ENCODE measurements around the gene RNU6-9. TPM values are rescaled to one million over a fixed set of nuclear protein-coding genes. Genes with fewer than 3 reads are reported as not detected.

RNU6-9 gene
- total and polyA plus RNA-seq, 2 of the 13 experiments (the other 11 are each of a cell fraction or from before 2014, with no cell fraction given) = under 0.01 TPM; not detected in 1

DNA sequence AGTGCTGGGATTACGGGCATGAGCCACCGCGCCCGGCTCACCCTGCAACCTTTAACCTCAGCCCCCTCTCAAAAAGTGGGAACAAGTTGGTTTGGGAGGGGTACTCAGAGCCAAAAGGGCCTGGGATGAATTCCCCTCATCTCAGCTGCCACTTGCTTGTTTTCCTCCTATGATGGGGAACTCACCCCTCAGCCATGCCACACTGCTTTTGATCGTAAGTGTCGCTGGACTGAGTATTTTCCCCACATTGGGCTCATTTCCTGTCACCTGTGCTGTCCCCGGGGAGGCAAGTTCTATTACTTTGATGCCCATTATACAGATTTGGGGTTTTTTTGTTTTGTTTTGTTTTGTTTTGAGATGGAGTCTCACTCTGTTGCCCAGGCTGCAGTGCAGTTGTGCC lies 13.2 kb downstream of the RNU6-9 start:
- Histone ChIP-seq H3K27me3 (ENCODE audit: control insufficient read depth in 1 of 2, insufficient read depth in 2 of 2, low read length in 2 of 2) (no peaks in the 10 kb centered on the region), H3K79me2 (ENCODE audit: insufficient read depth, low read length) (peaks cover 13% of the 10 kb centered on the region), H3K36me3 (replicated peaks in 1 of 2; ENCODE audit: control insufficient read depth in 1 of 2, insufficient read depth in 2 of 2, low read length in 2 of 2) (0 out of 5 replicates have a peak, but pooled peaks cover 0 to 4% of the 10 kb centered on the region in 2 experiments), H3K4me1 (ENCODE audit: insufficient read depth, low read length) (peaks cover 19% of the 10 kb centered on the region), H3K27ac (ENCODE audit: extremely low read length, insufficient read depth, low read length) (no peak overlapping the region), H4K20me1 (ENCODE audit: insufficient read depth, low read length) (no peaks in the 10 kb centered on the region; the same call in 1 of the 2 replicates), H2AFZ (ENCODE audit: low read length) (no peak overlapping the region), H3K4me3 (replicated peaks in 1 of 3; ENCODE audit: insufficient read depth in 1 of 3, low read depth in 2 of 3, low read length in 3 of 3) (no peak overlapping the region), H3K9ac (ENCODE audit: insufficient read depth, low read depth, low read length) (no peak overlapping the region), H3K9me3 (ENCODE audit: low read length) (no peaks in the 10 kb centered on the region), H3K4me2 (ENCODE audit: low read depth, low read length) (no peak overlapping the region)
- CTCF ChIA-PET (ENCODE audit: low intra/inter-chr PET ratio, low total read pairs) = no interaction called here
- DNase-seq (ENCODE audit: low spot score) = no peak
- POLR2A ChIA-PET = no interaction called here
- in situ Hi-C loops (cut with HindIII; ENCODE audit: extremely low pct_ligation_motif_present, low pct_unique_long_range_greater_than_20kb) = no loop called here
- intact Hi-C loops (cut with micrococcal nuclease; ENCODE audit: unreplicated experiment) = no loop called here
- no peak for ATAC-seq
- WGBS (ENCODE audit: low lambda C conversion rate) = over 99% methylated on average over 7 of the region's 7 CpGs
- TF ChIP-seq CBX5 (CRISPR knock-in tag; IDR thresholded peaks at IDR 0.05; ENCODE audit: borderline replicate concordance) = no peak
- TF ChIP-seq HNRNPLL (IDR thresholded peaks at IDR 0.05; ENCODE audit: low read depth, low read length, poor library complexity, severe bottlenecking) = no peak
- TF ChIP-seq RBAK (CRISPR knock-in tag; IDR thresholded peaks at IDR 0.05) = no peak
- no peak for TF ChIP-seq SAFB2 (CRISPR knock-in tag; IDR thresholded peaks at IDR 0.05; ENCODE audit: borderline replicate concordance, low read depth)
- TF ChIP-seq MLX (CRISPR knock-in tag; IDR thresholded peaks at IDR 0.05) = no peak
- no peak for TF ChIP-seq ZNF670 (CRISPR knock-in tag; IDR thresholded peaks at IDR 0.05; ENCODE audit: borderline replicate concordance)
- TF ChIP-seq, protein P1, sequence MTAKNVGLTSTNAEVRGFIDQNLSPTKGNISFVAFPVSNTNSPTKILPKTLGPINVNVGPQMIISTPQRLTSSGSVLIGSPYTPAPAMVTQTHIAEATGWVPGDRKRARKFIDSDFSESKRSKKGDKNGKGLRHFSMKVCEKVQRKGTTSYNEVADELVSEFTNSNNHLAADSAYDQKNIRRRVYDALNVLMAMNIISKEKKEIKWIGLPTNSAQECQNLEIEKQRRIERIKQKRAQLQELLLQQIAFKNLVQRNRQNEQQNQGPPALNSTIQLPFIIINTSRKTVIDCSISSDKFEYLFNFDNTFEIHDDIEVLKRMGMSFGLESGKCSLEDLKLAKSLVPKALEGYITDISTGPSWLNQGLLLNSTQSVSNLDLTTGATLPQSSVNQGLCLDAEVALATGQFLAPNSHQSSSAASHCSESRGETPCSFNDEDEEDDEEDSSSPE (CRISPR knock-in tag; IDR thresholded peaks at IDR 0.05) = no peak
- no peak for TF ChIP-seq ATF1 (CRISPR knock-in tag; IDR thresholded peaks at IDR 0.05)
- TF ChIP-seq, protein P2, sequence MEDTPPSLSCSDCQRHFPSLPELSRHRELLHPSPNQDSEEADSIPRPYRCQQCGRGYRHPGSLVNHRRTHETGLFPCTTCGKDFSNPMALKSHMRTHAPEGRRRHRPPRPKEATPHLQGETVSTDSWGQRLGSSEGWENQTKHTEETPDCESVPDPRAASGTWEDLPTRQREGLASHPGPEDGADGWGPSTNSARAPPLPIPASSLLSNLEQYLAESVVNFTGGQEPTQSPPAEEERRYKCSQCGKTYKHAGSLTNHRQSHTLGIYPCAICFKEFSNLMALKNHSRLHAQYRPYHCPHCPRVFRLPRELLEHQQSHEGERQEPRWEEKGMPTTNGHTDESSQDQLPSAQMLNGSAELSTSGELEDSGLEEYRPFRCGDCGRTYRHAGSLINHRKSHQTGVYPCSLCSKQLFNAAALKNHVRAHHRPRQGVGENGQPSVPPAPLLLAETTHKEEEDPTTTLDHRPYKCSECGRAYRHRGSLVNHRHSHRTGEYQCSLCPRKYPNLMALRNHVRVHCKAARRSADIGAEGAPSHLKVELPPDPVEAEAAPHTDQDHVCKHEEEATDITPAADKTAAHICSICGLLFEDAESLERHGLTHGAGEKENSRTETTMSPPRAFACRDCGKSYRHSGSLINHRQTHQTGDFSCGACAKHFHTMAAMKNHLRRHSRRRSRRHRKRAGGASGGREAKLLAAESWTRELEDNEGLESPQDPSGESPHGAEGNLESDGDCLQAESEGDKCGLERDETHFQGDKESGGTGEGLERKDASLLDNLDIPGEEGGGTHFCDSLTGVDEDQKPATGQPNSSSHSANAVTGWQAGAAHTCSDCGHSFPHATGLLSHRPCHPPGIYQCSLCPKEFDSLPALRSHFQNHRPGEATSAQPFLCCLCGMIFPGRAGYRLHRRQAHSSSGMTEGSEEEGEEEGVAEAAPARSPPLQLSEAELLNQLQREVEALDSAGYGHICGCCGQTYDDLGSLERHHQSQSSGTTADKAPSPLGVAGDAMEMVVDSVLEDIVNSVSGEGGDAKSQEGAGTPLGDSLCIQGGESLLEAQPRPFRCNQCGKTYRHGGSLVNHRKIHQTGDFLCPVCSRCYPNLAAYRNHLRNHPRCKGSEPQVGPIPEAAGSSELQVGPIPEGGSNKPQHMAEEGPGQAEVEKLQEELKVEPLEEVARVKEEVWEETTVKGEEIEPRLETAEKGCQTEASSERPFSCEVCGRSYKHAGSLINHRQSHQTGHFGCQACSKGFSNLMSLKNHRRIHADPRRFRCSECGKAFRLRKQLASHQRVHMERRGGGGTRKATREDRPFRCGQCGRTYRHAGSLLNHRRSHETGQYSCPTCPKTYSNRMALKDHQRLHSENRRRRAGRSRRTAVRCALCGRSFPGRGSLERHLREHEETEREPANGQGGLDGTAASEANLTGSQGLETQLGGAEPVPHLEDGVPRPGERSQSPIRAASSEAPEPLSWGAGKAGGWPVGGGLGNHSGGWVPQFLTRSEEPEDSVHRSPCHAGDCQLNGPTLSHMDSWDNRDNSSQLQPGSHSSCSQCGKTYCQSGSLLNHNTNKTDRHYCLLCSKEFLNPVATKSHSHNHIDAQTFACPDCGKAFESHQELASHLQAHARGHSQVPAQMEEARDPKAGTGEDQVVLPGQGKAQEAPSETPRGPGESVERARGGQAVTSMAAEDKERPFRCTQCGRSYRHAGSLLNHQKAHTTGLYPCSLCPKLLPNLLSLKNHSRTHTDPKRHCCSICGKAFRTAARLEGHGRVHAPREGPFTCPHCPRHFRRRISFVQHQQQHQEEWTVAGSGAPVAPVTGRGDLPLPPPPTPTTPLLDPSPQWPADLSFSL (CRISPR knock-in tag; IDR thresholded peaks at IDR 0.05) = no peak
- TF ChIP-seq ZNF749 (CRISPR knock-in tag; IDR thresholded peaks at IDR 0.05; ENCODE audit: borderline replicate concordance) = no peak
- no TSS peak for BruUV-seq (replicated peaks)
- FAIRE-seq = no peak

All from HepG2 (cell line).